ENCODE measurements around the gene EEIG2. TPM values are rescaled to one million over a fixed set of nuclear protein-coding genes. Genes with fewer than 3 reads are reported as not detected.

The EEIG2 gene
- total and polyA plus RNA-seq, 9 of the 15 experiments (the other 6 are each of a cell fraction or from before 2014, with no cell fraction given), result 6.1 to 26.9 (median 15.2) TPM

DNA sequence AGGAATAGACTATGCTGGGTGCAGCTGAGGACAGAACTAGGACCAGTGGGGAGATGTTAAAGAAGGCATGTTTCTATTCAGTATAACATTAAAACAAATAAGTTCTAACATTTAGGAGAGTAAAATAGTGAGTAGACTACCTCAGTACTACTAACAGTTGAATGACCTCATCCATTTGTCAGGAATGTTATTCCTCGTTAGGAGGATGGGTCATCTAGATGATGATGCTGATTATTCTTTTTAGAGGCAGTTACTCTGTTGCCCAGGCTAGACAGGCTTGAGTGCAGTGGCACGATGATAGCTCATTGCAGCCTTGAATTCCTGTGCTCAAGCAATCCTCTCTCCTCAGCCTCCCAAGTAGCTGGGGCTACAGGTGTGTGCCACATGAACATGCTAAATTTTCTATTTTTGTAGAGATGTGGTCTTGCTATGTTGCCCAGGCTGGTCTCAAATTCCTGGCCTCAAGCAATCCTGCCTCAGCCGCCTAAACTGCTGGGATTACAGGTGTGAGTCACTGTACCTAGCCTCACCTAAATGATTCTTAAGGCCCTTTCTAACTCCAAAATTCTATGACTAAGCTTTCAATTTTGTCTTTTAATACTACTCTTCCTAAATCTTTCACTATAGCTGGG lies 9.3 kb downstream of the EEIG2 start:
- peaks cover 59% of the 10 kb centered on the region for H3K79me2 ChIP-seq (ENCODE audit: control insufficient read depth, insufficient read depth, low read length)
- H3K27ac ChIP-seq (ENCODE audit: extremely low read depth, low read depth, low read length), result no peak overlapping the region
- in situ Hi-C loops (cut with MboI) (no loop called here), intact Hi-C loops (cut with micrococcal nuclease) (no loop called here)
- H3K36me3 ChIP-seq (ENCODE audit: control insufficient read depth, insufficient read depth, low read length), result no peaks in the 10 kb centered on the region; the same call in 2 of the 3 replicates
- H3K4me3 ChIP-seq, result no peak overlapping the region
- H3K9ac ChIP-seq (ENCODE audit: insufficient read depth in 1 of 2, low read depth in 2 of 2, low read length in 2 of 2), result no peak overlapping the region
- no peak for FAIRE-seq
- ATAC-seq, result no peak
- H3K4me2 ChIP-seq (ENCODE audit: insufficient read depth, low read length), result no peak overlapping the region
- 0 out of 2 replicates have a peak, but pooled peaks cover 3% of the 10 kb centered on the region for H4K20me1 ChIP-seq (replicated peaks; ENCODE audit: control insufficient read depth, insufficient read depth, low read length)
- H3K9me3 ChIP-seq (replicated peaks; ENCODE audit: control insufficient read depth, insufficient read depth, low read depth, low read length), result no peaks in the 10 kb centered on the region
- no peaks in the 10 kb centered on the region for H3K9me1 ChIP-seq (ENCODE audit: control insufficient read depth, insufficient read depth, low read length)
- no peak overlapping the region for H2AFZ ChIP-seq (ENCODE audit: low read depth, low read length)
- BruUV-seq (replicated peaks), result no TSS peak
- CTCF ChIA-PET (ENCODE audit: low intra/inter-chr PET ratio), result interaction anchor here (2.1 kb wide), 1 partner anchor 57 kb away, joined by 9 read pairs; no protein-coding TSS in a partner anchor
- peaks cover 4 to 20% of the 10 kb centered on the region in 2 experiments; a peak in 3 of 5 replicates for H3K4me1 ChIP-seq (replicated peaks in 1 of 2; ENCODE audit: control insufficient read depth in 2 of 2, insufficient read depth in 2 of 2, low read length in 2 of 2)
- no peaks in the 10 kb centered on the region for H3K27me3 ChIP-seq (ENCODE audit: control insufficient read depth in 2 of 2, insufficient read depth in 2 of 2, low read length in 2 of 2)
- no peak for DNase-seq (ENCODE audit: extremely low read depth in 1 of 4, low spot score in 3 of 4)
- TF ChIP-seq, protein P1, sequence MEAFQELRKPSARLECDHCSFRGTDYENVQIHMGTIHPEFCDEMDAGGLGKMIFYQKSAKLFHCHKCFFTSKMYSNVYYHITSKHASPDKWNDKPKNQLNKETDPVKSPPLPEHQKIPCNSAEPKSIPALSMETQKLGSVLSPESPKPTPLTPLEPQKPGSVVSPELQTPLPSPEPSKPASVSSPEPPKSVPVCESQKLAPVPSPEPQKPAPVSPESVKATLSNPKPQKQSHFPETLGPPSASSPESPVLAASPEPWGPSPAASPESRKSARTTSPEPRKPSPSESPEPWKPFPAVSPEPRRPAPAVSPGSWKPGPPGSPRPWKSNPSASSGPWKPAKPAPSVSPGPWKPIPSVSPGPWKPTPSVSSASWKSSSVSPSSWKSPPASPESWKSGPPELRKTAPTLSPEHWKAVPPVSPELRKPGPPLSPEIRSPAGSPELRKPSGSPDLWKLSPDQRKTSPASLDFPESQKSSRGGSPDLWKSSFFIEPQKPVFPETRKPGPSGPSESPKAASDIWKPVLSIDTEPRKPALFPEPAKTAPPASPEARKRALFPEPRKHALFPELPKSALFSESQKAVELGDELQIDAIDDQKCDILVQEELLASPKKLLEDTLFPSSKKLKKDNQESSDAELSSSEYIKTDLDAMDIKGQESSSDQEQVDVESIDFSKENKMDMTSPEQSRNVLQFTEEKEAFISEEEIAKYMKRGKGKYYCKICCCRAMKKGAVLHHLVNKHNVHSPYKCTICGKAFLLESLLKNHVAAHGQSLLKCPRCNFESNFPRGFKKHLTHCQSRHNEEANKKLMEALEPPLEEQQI (IDR thresholded peaks at IDR 0.05), result no peak
- TF ChIP-seq, protein P2, sequence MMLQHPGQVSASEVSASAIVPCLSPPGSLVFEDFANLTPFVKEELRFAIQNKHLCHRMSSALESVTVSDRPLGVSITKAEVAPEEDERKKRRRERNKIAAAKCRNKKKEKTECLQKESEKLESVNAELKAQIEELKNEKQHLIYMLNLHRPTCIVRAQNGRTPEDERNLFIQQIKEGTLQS (IDR thresholded peaks at IDR 0.05), result peak; percentile 49; the same call in 1 of the 2 replicates
- TF ChIP-seq, protein P2 (CRISPR knock-in tag; conservative IDR thresholded peaks at IDR 0.05), result no peak
- 0 out of 2 replicates have a peak, but pooled peaks have one; percentile 17 for TF ChIP-seq ATF7 (IDR thresholded peaks at IDR 0.05)
- no peak for TF ChIP-seq BRD9 (IDR thresholded peaks at IDR 0.05; ENCODE audit: low read depth, partially characterized antibody)
- POLR2A ChIA-PET, result interaction anchor here (0.8 to 2.0 kb wide), 2 partner anchors 9 to 87 kb away, joined by 3 to 12 read pairs; partner anchors contain the start of gene EEIG2
- 61% methylated on average over 3 of the region's 3 CpGs for WGBS (ENCODE audit: insufficient coverage, low coverage, missing lambda C conversion rate)

All from K562 (cell line).